ENCODE measurements around the gene SIRPA.

Gene SIRPA

DNA sequence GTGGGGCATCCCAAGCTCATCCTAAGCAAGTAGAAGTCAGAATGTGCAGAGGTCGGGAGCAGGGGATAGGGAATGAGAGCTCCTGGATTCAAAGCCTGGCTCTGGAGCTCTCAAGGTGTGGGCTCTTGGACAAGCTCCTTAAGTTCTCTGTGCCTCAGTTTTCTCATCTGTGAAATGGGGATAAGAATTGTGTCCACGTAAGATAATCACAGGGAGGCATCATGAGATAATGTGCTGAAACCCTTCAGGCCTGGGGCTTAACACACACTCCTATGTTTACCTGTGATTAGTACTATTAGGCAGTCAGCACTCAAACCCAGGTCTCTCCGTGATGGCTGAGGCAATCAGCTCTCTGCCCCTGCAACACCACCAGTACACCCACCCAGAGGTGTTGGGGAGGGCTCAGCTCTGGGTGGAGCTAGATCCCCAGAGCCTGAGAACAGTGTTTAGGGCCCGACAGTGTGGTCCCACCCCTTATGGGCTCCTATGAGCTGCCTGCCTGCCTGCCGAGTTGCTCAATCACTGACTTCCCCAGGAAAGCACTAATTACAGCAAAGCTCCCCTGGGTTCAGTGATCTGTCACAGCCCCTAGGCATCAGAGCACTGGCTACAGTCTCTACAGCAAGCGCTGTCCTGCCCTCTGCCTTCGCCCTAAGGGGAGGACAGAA is 6.3 kb upstream of the SIRPA start:
- no peak for DNase-seq

GRCh38 chr20:1890469-1891262 is 4.5 kb upstream of the SIRPA start:
- DNase-seq, result no peak

DNA sequence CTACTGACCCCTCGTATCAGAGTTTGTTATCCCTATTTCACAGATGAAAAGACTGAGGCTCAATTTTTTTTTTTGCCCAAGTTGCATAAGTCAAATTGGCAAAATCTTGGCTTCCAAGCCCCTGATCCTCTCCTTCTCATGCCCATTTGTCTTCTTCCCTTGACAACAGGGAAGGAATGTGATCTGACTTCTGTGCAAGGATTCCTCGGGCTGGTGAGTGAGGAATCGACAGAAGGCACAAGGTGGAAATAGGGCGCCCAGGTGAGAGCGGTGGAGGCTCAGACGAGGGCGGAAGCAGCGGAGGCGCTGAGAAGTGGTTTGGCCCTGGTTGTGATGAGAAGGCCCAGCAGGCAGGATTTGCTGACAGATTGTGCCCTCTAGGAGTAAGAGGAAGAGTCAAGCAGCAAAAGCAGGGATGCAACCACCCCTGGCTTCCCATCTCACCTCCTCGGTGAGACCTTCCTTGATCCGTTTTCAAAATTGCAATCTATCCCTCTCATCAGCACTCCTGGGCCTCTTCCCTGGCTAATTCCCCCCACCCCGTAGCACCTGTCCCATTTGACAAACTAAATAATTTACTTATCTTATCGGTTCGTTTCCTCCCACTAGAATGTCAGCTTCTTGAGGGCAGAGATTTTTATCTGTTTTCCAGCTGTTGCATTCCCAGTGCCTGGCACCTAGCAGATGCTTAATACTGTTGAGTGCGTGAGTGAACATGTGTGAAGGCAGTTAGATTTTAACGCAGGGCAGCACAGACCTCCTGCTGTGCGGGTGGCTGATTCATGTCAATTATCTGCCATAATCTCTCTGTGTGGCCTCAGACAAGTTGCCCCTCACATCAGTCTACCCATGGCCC is 3.7 kb upstream of the SIRPA start:
- DNase-seq, result no peak

GRCh38 chr20:1892119-1892385 is 3.2 kb upstream of the SIRPA start:
- no peak for DNase-seq

- no peak for DNase-seq
Measured at GRCh38 chr20:1893721-1894470, 1.3 kb upstream of the SIRPA start.

DNA sequence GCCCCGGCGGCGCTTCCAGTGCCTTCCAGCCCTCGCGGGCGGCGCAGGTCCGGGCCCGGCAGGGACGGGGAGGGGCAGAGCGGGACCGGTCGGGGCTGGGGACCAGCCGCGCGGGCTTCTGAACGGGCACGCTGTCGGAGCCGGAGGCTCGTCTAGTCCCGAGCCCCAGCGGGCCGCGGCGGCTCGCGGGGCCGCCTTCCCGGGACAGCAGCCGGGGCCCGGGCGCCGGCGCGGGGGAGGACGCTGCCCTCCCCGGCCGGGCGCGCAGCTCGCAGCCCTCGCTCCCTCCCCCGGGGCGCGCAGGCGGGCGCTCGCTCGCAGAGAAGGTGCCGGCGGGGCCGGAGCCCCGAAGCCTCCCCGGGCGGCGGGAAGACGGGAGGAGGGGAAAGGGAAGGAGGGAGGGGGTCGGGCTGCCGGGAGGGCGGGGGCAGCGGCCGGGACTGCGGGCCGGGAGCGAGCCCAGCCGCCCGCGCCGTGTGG is 696 bp upstream of the SIRPA start:
- no peak for DNase-seq

DNA sequence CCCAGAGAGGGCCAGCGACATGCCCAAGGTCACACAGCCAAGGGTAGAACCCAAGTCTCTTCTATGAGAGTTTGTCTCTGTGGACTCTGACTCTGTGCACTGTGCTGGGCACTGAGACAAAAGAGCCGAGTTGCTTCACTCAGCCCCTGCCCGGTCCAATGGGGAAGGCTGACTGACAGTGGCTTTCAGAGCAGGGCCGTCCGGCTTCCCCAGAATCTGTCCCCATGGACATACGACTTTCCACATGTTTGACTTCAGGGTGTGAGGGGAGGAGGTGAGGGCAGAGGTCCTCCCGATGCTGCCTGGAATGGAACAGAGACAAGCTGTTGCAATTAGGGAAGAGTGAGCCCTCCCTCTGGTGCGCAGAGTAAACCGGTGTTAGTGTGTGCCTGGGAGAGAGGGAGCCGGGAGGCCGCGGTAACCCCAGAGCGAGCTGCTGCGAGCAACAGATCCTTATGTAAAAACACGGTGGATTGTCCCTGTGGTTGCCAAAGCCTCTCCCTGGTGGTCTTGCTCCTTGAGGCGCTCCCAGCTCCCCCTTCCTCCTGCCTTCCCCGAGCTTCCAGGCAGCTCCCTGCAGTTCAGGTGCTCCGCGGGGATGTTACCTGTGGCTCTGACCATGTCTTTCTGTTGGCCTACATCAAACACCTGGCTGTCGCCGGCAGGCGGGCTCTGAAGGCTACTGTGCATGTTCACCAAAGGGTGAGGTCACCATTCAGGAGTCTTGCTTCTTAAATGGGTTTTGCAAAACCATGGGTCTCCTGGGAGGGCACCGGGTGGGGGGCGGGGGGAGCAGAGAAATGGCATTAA is 672 bp downstream of the SIRPA start:
- no peak for DNase-seq

GRCh38 chr20:1896484-1897258 is 1.5 kb downstream of the SIRPA start:
- no peak for DNase-seq

- DNase-seq, result no peak
Measured at GRCh38 chr20:1897541-1897940, 2.3 kb downstream of the SIRPA start.

DNA sequence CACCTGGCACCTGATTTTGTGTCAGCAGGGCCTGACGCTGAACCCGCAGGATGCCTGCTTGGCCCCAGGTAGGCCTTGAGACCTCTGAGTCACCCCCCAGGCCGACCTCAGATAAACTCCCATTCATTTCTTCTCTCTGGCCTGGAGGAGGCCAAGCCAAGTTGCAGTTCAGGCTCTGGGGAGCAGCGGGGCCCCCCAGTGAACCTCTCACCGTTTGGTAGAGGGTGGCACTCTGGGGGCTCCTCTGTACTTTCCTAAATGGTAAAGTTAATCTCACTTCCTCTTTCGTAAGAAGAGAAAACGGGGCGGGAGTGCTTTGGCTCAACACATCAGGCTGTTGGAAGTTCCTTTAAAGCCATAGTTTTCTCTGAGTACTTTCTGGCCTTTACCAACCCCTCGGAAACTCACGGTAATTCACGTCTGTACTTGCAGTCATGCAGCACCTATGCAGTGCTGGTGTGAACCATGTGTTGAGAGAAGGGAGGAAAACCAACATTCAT is 2.8 kb downstream of the SIRPA start:
- DNase-seq, result no peak

GRCh38 chr20:1898482-1899240 is 3.5 kb downstream of the SIRPA start:
- no peak for DNase-seq

GRCh38 chr20:1899241-1899525 is 4.0 kb downstream of the SIRPA start:
- no peak for DNase-seq

GRCh38 chr20:1900321-1900801 is 5.2 kb downstream of the SIRPA start:
- DNase-seq, result no peak

- no peak for DNase-seq
Measured at GRCh38 chr20:1901704-1902103, 6.5 kb downstream of the SIRPA start.

- no peak for DNase-seq
Measured at GRCh38 chr20:1902188-1902587, 7.0 kb downstream of the SIRPA start.

DNA sequence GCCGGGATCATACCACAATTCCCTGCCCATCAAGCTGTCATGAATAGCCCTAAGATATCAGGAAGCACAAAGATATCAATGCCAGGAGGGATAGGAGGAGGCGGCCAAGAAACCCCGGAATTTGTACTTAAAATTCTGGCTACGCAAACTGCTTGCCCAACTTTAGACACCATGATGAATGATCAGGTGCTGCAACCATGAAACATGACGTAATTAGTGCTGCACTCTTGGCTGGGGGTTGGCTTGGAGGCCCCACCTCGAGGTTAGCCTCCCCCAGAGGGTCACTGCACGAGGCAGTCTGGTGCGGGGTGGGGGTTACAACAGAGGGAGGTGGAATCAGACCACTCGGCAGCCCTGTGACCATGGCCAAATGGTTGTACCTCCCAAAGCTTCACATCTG is 8.9 kb downstream of the SIRPA start:
- no peak for DNase-seq

- DNase-seq, result no peak
Measured at GRCh38 chr20:1905009-1905408, 9.8 kb downstream of the SIRPA start.

DNA sequence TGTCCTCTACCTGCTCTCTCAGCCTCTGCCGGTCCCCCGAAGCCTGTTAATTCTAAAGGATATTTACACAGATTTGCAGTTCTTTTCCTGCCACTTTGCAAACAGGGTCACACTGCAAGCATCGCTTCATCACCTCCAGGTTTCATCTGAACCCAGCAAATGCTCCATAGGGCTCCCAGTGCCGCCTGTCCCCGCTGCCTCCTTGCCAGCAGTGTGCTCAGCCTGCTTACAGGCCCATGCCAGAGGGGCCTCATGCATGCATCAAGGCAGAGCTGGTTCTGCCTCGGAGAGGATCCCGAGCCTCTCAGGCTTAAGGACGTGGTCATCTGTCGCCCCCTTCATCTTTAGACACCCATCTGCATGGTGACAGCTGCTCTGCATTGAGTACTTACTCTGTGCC is 10.5 kb downstream of the SIRPA start:
- no peak for DNase-seq

- DNase-seq, result no peak
Measured at GRCh38 chr20:1906361-1907051, 11.3 kb downstream of the SIRPA start.

- no peak for DNase-seq
Measured at GRCh38 chr20:1907586-1907985, 12.4 kb downstream of the SIRPA start.

Measured in CD4-positive, alpha-beta T cell treated with Interleukin-10 for 1 hour (primary cell).